ENCODE measurements around the gene TOR4A.
A peak's percentile ranks its signal among the peaks of the same experiment; 100 is the strongest.
"Not testable (repeated sequence)": the region's sequence is repeated elsewhere in the genome, so short reads cannot be mapped to it uniquely, and the experiment has no call there.

Gene TOR4A

GRCh38 chr9:137237759-137238726, 39.5 kb upstream of the TOR4A start:
- no peak for DNase-seq (ENCODE audit: low read depth)

- not testable (repeated sequence) for DNase-seq (ENCODE audit: low read depth)
These were observed 37.9 kb upstream of the TOR4A start for GRCh38 chr9:137239541-137240200.

- peak; percentile 61 for DNase-seq (ENCODE audit: low read depth)
These were observed 37.1 kb upstream of the TOR4A start for GRCh38 chr9:137240318-137240840.

- DNase-seq (ENCODE audit: low read depth) = peak; percentile 100
These were observed 36.6 kb upstream of the TOR4A start, which contains the start of gene TUBB4B for GRCh38 chr9:137240841-137241489. Gene TUBB4B (plus strand): TSS chr9:137241287. CDS start chr9:137241361, 74 bp downstream.

- DNase-seq (ENCODE audit: low read depth) = no peak
These were observed 35.8 kb upstream of the TOR4A start for GRCh38 chr9:137241490-137242268.

GRCh38 chr9:137242269-137243203, 35.0 kb upstream of the TOR4A start:
- no peak for DNase-seq (ENCODE audit: low read depth)

- not testable (repeated sequence) for DNase-seq (ENCODE audit: low read depth)
These were observed 34.3 kb upstream of the TOR4A start for GRCh38 chr9:137243266-137243625.

GRCh38 chr9:137243626-137244485, 33.7 kb upstream of the TOR4A start:
- DNase-seq (ENCODE audit: low read depth) = no peak

GRCh38 chr9:137244486-137245449, 32.8 kb upstream of the TOR4A start:
- DNase-seq (ENCODE audit: low read depth) = no peak

- DNase-seq (ENCODE audit: low read depth) = no peak
These were observed 31.8 kb upstream of the TOR4A start for GRCh38 chr9:137245450-137246421.

GRCh38 chr9:137247135-137247915, 30.2 kb upstream of the TOR4A start:
- no peak for DNase-seq (ENCODE audit: low read depth)

GRCh38 chr9:137247916-137248175, 29.7 kb upstream of the TOR4A start:
- DNase-seq (ENCODE audit: low read depth) = no peak

GRCh38 chr9:137250329-137251193, 27.0 kb upstream of the TOR4A start:
- no peak for DNase-seq (ENCODE audit: low read depth)

GRCh38 chr9:137251194-137251461, 26.4 kb upstream of the TOR4A start, which contains the start of gene STPG3:
Gene STPG3 (plus strand): TSS chr9:137251286. CDS start chr9:137251287, 1 bp downstream.
- DNase-seq (ENCODE audit: low read depth) = no peak

- no peak for DNase-seq (ENCODE audit: low read depth)
These were observed 25.8 kb upstream of the TOR4A start for GRCh38 chr9:137251490-137252268.
